NT2/D1 (cell line): ENCODE data around the gene TRAF3IP1.
"Not testable (repeated sequence)": the region's sequence is repeated elsewhere in the genome, so short reads cannot be mapped to it uniquely, and the experiment has no call there.

Experiments used
- DNase-seq: peaks from one replicate; pipeline ENCODE4 v3.0.0-alpha.2; 2011; ENCODE audit warnings: low read depth, low spot score
- H3K27me3 ChIP-seq: 2 replicates; pipeline ENCODE4 v1.6.0; 2011; ENCODE audit warnings: mild to moderate bottlenecking; ENCODE audit not compliant: insufficient read length, insufficient read depth
- H3K36me3 ChIP-seq: 2 replicates; pipeline ENCODE4 v1.6.1; 2011; ENCODE audit warnings: mild to moderate bottlenecking, low read length, mixed read lengths; ENCODE audit not compliant: insufficient read depth, insufficient read length
- H3K4me1 ChIP-seq: 2 replicates; pipeline ENCODE4 v1.5.1; 2011; ENCODE audit not compliant: insufficient read depth, insufficient read length
- H3K4me3 ChIP-seq: 2 replicates; pipeline ENCODE4 v1.5.1; 2011; ENCODE audit warnings: low read depth; ENCODE audit not compliant: insufficient read length
- H3K9ac ChIP-seq: 2 replicates; pipeline ENCODE4 v1.6.0; 2011; ENCODE audit warnings: low read depth; ENCODE audit not compliant: insufficient read length
- H3K9me3 ChIP-seq: 2 replicates; pipeline ENCODE4 v1.5.1; 2011; ENCODE audit warnings: mild to moderate bottlenecking, low read length; ENCODE audit not compliant: insufficient read depth
- SUZ12 ChIP-seq: IDR thresholded peaks from 2 replicates; pipeline ENCODE4 v1.6.1; 2011; ENCODE audit not compliant: insufficient read length, insufficient read depth; ENCODE audit errors: extremely low read depth
- YY1 ChIP-seq: IDR thresholded peaks from 2 replicates; pipeline ENCODE4 v1.6.1; 2011; ENCODE audit not compliant: insufficient read length, insufficient read depth
- ZNF274 ChIP-seq: IDR thresholded peaks from 2 replicates; pipeline ENCODE4 v1.6.1; 2011; ENCODE audit warnings: mild to moderate bottlenecking, low read depth, low read length

TRAF3IP1 gene, protein sequence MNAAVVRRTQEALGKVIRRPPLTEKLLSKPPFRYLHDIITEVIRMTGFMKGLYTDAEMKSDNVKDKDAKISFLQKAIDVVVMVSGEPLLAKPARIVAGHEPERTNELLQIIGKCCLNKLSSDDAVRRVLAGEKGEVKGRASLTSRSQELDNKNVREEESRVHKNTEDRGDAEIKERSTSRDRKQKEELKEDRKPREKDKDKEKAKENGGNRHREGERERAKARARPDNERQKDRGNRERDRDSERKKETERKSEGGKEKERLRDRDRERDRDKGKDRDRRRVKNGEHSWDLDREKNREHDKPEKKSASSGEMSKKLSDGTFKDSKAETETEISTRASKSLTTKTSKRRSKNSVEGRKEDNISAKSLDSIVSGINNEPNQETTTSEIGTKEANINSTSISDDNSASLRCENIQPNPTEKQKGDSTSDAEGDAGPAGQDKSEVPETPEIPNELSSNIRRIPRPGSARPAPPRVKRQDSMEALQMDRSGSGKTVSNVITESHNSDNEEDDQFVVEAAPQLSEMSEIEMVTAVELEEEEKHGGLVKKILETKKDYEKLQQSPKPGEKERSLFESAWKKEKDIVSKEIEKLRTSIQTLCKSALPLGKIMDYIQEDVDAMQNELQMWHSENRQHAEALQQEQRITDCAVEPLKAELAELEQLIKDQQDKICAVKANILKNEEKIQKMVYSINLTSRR

DNA sequence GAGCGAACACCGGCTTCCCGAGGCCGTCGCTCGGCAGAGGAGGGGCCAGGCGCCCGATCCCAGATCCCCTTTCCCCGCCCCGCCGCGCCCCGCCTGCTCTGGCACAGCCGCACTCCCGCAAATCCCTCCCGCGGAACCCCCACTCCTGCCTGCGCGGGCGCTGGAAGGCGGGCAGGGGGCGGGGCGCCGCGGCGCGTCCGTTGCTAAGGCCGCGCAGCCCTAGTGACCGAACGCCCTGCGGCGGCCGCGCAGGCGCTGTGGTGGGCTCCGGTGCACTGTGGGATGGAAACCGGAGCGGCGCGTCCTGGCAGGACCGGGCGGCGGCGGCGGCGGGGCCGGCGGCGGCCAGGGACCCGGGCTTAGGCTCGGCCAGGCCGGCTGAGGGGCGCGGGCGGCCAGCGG, at the start of gene TRAF3IP1:
TRAF3IP1 (plus strand) TSS at position 273 of the 402 bp plus-strand sequence. CDS start 145 bp downstream, outside the sequence.
- peak; percentile 74 for DNase-seq
- Histone ChIP-seq H3K27me3 (peaks cover 39% of the 10 kb centered on the region), H3K36me3 (peaks cover 9% of the 10 kb centered on the region), H3K9me3 (no peaks in the 10 kb centered on the region), H3K4me1 (peaks cover 5% of the 10 kb centered on the region), H3K4me3 (peak within 1 kb of the TSS; percentile 69), H3K9ac (peak within 1 kb of the TSS; percentile 82)
- TF ChIP-seq SUZ12, result no peak
- no peak for TF ChIP-seq YY1
- no peak for TF ChIP-seq ZNF274

GRCh38 chr2:238270606-238271005, 49.7 kb upstream of the TRAF3IP1 start:
- Histone ChIP-seq H3K36me3 (peaks cover 54% of the 10 kb centered on the region), H3K9ac (no peak overlapping the region), H3K4me3 (no peak overlapping the region), H3K4me1 (peaks cover 8% of the 10 kb centered on the region), H3K27me3 (no peaks in the 10 kb centered on the region), H3K9me3 (no peaks in the 10 kb centered on the region)
- no peak for DNase-seq
- TF ChIP-seq YY1 (no peak), SUZ12 (no peak), ZNF274 (no peak)

- H3K4me3 ChIP-seq, result no peak overlapping the region
- TF ChIP-seq SUZ12 (no peak), ZNF274 (no peak), YY1 (no peak)
- no peak overlapping the region for H3K9ac ChIP-seq
- no peaks in the 10 kb centered on the region for H3K27me3 ChIP-seq
- DNase-seq, result no peak
- H3K36me3 ChIP-seq, result peaks cover 57% of the 10 kb centered on the region
- H3K4me1 ChIP-seq, result peaks cover 8% of the 10 kb centered on the region
- H3K9me3 ChIP-seq, result no peaks in the 10 kb centered on the region
Measured at GRCh38 chr2:238271061-238271554, 49.2 kb upstream of the TRAF3IP1 start.

DNA sequence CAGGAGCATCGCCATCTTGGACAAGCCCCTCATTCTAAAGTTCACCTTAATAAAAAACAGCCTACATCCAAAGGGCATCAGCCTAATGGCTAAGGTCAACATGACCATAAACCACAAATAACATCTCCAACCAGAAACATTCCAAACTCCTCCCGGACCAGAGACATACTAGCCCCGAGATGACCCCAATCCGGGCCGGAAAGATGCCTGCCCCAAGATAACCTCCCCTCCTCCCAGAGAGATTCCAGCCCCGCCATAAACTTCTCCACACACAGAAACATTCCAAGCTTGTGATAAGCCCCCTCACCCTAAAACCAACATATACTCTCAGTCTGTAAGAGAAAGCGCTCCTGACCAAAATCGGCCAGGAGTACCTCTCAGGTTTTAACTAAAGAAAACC, 48.6 kb upstream of the TRAF3IP1 start:
- H3K9ac ChIP-seq, H3K27me3 ChIP-seq, H3K4me1 ChIP-seq, H3K9me3 ChIP-seq, DNase-seq, H3K4me3 ChIP-seq: not testable (repeated sequence)
- H3K36me3 ChIP-seq, result peaks cover 62% of the 10 kb centered on the region

GRCh38 chr2:238272156-238272555, 48.2 kb upstream of the TRAF3IP1 start:
- no peak for DNase-seq
- Histone ChIP-seq H3K9ac (no peak overlapping the region), H3K36me3 (peaks cover 63% of the 10 kb centered on the region), H3K9me3 (no peaks in the 10 kb centered on the region), H3K27me3 (no peaks in the 10 kb centered on the region), H3K4me1 (peaks cover 8% of the 10 kb centered on the region), H3K4me3 (no peak overlapping the region)
- TF ChIP-seq YY1 (no peak), SUZ12 (no peak), ZNF274 (no peak)

GRCh38 chr2:238273433-238273832, 46.9 kb upstream of the TRAF3IP1 start:
- H3K4me1 ChIP-seq, result peaks cover 10% of the 10 kb centered on the region
- not testable (repeated sequence) for H3K4me3 ChIP-seq, DNase-seq, H3K9me3 ChIP-seq, H3K9ac ChIP-seq, H3K27me3 ChIP-seq
- H3K36me3 ChIP-seq, result peaks cover 51% of the 10 kb centered on the region

DNA sequence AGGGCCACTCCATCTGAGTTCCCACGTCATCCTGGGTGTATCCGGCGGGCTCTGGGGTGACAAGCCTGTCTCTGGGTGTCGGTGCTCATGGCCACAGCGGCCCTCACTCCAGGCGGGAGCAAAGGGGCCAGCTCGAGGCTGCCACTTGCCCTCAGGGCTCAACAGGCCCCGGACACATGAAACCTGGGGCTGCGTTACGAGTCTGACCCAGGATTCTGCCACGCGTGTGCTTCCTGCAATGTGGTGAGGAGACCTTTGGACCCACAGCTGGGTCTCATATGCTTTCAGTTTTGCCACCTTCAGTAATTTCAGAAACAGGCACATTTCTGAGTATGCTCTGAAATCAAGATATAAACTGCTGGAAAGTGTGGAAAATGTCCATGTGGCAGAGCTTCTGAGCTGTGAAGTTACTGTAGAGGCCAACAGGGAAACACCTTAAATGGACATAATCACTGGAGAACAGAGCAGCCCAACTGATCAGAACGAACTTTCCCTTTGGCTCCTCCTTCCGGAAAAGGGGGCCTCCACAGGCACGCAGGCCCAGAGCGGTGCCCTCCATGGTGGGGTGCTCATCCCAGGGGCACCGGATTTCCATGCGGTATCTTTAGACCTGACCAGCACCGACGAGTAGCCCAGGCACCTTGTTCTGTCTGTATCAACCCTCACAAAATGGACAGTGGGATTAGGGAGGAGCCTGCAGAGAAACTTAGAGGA, 46.0 kb upstream of the TRAF3IP1 start:
- Histone ChIP-seq H3K9me3 (no peaks in the 10 kb centered on the region), H3K4me3 (no peak overlapping the region), H3K36me3 (peaks cover 49% of the 10 kb centered on the region), H3K4me1 (peaks cover 10% of the 10 kb centered on the region), H3K9ac (no peak overlapping the region), H3K27me3 (no peaks in the 10 kb centered on the region)
- TF ChIP-seq SUZ12 (no peak), YY1 (no peak), ZNF274 (no peak)
- DNase-seq, result no peak
